HEK293T (cell line): ENCODE measurements around the gene TBX1.

Experiments used
- BHLHE40 ChIP-seq: fragments of 450-650 bp; IDR thresholded peaks from 2 replicates; pipeline ENCODE4 v1.6.1; 2016; ENCODE audit warnings: mild to moderate bottlenecking, moderate library complexity, borderline replicate concordance
- ELF4 ChIP-seq: fragments of 450-650 bp; IDR thresholded peaks from 2 replicates; pipeline ENCODE4 v1.6.1; 2017; ENCODE audit warnings: antibody characterized with exemption
- FOXK2 ChIP-seq: fragments of 450-650 bp; IDR thresholded peaks from 2 replicates; pipeline ENCODE4 v1.6.1; 2016; ENCODE audit warnings: mild to moderate bottlenecking
- FOXM1 ChIP-seq: fragments of 450-650 bp; IDR thresholded peaks from 2 replicates; pipeline ENCODE4 v1.6.1; 2017; ENCODE audit warnings: mild to moderate bottlenecking, borderline replicate concordance
- HDGF ChIP-seq: fragments of 450-650 bp; IDR thresholded peaks from 2 replicates; pipeline ENCODE4 v1.6.1; 2017; ENCODE audit warnings: antibody characterized with exemption, borderline replicate concordance
- LEF1 ChIP-seq: fragments of 450-650 bp; IDR thresholded peaks from 2 replicates; pipeline ENCODE4 v1.6.1; 2017; ENCODE audit warnings: mild to moderate bottlenecking, borderline replicate concordance
- PKNOX1 ChIP-seq: fragments of 450-650 bp; IDR thresholded peaks from 2 replicates; pipeline ENCODE4 v1.6.1; 2016
- SP1 ChIP-seq: fragments of 450-650 bp; IDR thresholded peaks from 2 replicates; pipeline ENCODE4 v1.6.1; 2017
- SUZ12 ChIP-seq: fragments of 450-650 bp; IDR thresholded peaks from 2 replicates; pipeline ENCODE4 v1.6.1; 2016; ENCODE audit warnings: mild to moderate bottlenecking
- ZNF384 ChIP-seq: fragments of 450-650 bp; IDR thresholded peaks from 2 replicates; pipeline ENCODE4 v1.6.1; 2016

- TF ChIP-seq HDGF (no peak), PKNOX1 (no peak), SP1 (no peak), BHLHE40 (no peak), FOXK2 (no peak), ZNF384 (no peak), ELF4 (no peak), LEF1 (no peak), SUZ12 (no peak), FOXM1 (no peak)
Measured at GRCh38 chr22:19756288-19757128, 4.1 kb upstream of the TBX1 start.
